SU-DHL-6 (cell line): Measurements from ENCODE around the gene ENDOV.

ENCODE experiments used
- CTCF ChIP-seq: fragments of 200-600 bp; sonication (generic); IDR thresholded peaks from one replicate; pipeline ENCODE4 v1.5.1; 2017; ENCODE audit warnings: antibody characterized with exemption, mild to moderate bottlenecking, low read length, moderate library complexity; ENCODE audit not compliant: insufficient read depth, poor library complexity, severe bottlenecking
- EZH2phosphoT487 ChIP-seq: fragments of 200-600 bp; sonication (generic), shearing (Covaris generic); conservative IDR thresholded peaks from 2 replicates; pipeline ENCODE4 v1.6.1; 2018; ENCODE audit warnings: mild to moderate bottlenecking, antibody characterized with exemption, low read length, moderate library complexity, mixed read lengths

- no peak for TF ChIP-seq CTCF
- no peak for TF ChIP-seq EZH2phosphoT487
These were observed 28.6 kb upstream of the ENDOV start for GRCh38 chr17:80386341-80386740.
